ENCODE data around the gene BST1.

GRCh38 chr4:15754323-15754722 is 51.5 kb downstream of the BST1 start:
- TF ChIP-seq EZH2 (IDR thresholded peaks at IDR 0.05) (no peak), CTCF (IDR thresholded peaks at IDR 0.05) (no peak), EZH2phosphoT487 (IDR thresholded peaks at IDR 0.05) (no peak)

Measured in neural progenitor cell (in vitro differentiated cells).